ENCODE data around the gene PLPP2.

GRCh38 chr19:340620-341385 lies 49.6 kb upstream of the PLPP2 start:
- TF ChIP-seq CTCF (IDR thresholded peaks at IDR 0.05; ENCODE audit: low read length) (no peak), EZH2 (optimal IDR thresholded peaks at IDR 0.05; ENCODE audit: low read depth, low read length) (no peak), EZH2phosphoT487 (IDR thresholded peaks at IDR 0.05; ENCODE audit: low read length) (no peak)
